ENCODE data around the gene ABCA13. TPM values are rescaled to one million over a fixed set of nuclear protein-coding genes. Genes with fewer than 3 reads are reported as not detected.

Gene ABCA13
- total RNA-seq, 1 donor, result 0.54 TPM

DNA sequence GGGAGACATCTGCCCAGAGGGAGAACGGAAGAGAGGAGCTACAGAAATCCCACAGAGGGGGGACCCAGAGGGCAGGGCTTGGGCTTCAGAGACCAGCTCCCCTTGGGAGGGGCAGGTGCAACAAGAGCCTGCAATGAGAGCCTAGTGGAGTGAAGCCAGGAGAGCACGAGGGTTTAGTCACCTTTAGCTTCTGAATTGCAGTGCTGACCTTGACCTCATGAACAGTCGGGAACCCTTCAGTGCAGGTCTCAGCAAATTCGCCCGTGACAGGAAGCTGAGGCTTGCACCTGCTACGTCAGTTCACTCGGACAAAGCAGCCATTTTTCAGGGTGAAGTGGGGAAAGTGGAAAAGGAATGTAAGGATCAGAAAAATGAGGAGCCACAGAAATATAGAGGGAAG lies 446.2 kb downstream of the ABCA13 start:
- no peak overlapping the region for H3K4me3 ChIP-seq (ENCODE audit: low read depth, low read length)
- no peak for DNase-seq (ENCODE audit: low read depth)
- TF ChIP-seq, protein P1, sequence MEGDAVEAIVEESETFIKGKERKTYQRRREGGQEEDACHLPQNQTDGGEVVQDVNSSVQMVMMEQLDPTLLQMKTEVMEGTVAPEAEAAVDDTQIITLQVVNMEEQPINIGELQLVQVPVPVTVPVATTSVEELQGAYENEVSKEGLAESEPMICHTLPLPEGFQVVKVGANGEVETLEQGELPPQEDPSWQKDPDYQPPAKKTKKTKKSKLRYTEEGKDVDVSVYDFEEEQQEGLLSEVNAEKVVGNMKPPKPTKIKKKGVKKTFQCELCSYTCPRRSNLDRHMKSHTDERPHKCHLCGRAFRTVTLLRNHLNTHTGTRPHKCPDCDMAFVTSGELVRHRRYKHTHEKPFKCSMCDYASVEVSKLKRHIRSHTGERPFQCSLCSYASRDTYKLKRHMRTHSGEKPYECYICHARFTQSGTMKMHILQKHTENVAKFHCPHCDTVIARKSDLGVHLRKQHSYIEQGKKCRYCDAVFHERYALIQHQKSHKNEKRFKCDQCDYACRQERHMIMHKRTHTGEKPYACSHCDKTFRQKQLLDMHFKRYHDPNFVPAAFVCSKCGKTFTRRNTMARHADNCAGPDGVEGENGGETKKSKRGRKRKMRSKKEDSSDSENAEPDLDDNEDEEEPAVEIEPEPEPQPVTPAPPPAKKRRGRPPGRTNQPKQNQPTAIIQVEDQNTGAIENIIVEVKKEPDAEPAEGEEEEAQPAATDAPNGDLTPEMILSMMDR (IDR thresholded peaks at IDR 0.05; ENCODE audit: insufficient read depth, low read length), result no peak

DNA sequence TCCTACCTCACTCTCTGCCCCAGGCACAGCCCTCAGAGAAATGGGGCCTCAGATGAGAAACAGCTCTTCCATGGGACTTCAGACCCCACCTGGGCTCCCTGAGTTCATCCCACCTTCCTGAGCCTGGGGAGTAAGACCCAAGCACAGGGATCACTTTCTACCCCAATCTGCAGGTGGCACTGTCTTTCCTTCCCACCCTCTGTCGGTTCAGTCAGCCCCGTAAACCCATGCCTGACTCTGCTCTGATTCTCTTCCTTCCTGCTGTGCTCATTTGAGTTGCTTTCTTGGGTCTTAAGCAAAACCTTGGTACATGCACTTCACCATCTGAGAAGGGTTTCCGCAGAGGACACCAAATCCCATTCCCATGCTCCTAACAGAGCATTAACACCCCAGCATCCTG lies 446.7 kb downstream of the ABCA13 start:
- TF ChIP-seq, protein P1 (IDR thresholded peaks at IDR 0.05; ENCODE audit: insufficient read depth, low read length), result no peak
- H3K4me3 ChIP-seq (ENCODE audit: low read depth, low read length), result no peak overlapping the region
- DNase-seq (ENCODE audit: low read depth), result no peak

DNA sequence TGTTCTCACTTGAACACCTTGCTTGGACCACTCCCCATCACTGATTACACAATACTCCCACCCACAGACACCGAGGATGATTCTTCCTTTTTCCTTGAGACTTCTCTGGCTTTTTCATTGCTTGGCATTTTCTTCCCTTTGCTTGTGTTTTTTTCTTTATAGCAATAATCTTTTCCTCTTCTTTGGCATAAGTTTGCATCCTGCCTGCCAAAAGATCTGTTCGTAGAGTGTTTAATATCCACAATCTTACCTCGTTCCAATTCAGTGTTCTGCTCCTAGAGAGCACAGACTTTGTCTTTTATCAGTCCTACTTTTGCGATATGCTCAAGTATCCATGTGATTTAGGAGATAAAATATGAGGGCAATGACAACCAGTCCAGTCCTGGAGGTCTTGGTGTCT lies 449.8 kb downstream of the ABCA13 start:
- TF ChIP-seq, protein P1 (IDR thresholded peaks at IDR 0.05; ENCODE audit: insufficient read depth, low read length), result no peak
- no peak for DNase-seq (ENCODE audit: low read depth)
- H3K4me3 ChIP-seq (ENCODE audit: low read depth, low read length), result no peak overlapping the region

DNA sequence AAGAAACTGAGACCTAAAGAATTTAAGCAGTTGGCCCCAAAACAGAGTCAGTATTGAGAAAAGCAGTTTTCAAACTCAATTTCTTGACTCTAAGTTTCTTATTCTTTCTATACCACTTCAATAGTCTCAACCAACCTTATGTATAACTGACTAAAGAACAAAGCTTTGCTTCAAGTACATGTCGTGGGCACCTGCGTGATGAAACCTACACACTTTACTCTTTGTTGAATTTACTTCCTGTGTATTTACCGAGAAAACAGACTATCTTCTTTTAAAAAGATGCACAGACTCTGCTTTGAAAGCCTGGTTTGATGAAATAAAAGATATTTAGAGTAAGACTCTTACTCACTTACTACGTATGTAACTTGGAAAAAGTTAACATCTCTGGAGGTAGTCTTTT lies 455.9 kb downstream of the ABCA13 start:
- DNase-seq (ENCODE audit: low read depth), result no peak
- TF ChIP-seq, protein P1 (IDR thresholded peaks at IDR 0.05; ENCODE audit: insufficient read depth, low read length), result no peak

DNA sequence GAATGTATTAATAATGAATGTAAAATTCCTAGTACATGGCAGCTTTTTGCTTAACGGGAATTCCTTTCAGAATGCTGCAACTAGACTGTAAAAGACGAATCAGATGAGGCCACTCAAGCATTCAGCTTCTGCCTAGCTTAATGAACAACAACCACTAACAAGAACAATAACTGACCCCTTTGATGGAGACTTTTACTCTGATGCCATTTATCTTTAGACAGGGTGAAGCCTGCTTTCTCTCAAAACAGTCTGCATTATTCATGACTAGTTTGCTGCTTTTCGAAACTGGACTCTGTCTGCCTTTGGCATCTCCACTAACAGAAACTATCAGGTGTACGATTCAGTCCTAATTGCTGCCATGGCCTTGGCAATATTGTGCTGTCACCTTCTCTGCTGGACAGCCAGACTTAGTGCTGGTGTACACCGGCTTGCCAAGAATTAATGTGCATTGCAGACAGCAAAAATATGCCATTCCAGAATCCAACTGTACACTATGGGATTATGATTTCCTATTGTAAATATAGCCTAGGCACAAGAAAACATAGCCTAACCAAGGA lies 457.6 kb downstream of the ABCA13 start:
- no peak overlapping the region for H3K4me3 ChIP-seq (ENCODE audit: low read depth, low read length)
- TF ChIP-seq, protein P1 (IDR thresholded peaks at IDR 0.05; ENCODE audit: insufficient read depth, low read length), result no peak
- DNase-seq (ENCODE audit: low read depth), result no peak

More for the DNA sequence above, 455.9 kb downstream of the ABCA13 start:
- no peak overlapping the region for H3K4me3 ChIP-seq (ENCODE audit: low read depth, low read length)

DNA sequence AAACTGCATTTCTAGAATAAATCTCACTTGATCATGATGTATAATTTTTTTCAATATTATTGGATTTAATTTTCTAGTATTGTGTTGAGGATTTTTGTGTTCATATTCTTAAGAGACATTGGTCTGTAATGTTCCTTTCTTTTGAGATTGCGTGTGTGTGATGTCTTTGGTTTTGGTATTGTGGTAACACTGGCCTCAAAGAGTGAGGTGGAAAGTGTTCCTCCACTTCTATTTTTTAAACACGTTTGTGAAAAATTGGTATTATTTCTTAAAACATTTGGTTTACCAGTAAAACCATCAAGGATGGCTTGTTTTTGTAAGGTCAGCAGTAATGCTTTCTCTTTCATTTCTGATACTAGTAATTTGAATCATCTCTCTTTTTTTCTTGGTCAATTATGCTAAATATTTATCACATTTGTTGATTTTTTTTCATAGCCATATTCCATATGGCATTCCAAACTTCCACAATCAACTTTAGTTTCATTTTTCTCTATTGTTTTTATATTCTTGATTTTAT lies 462.9 kb downstream of the ABCA13 start:
- DNase-seq (ENCODE audit: low read depth), result no peak
- TF ChIP-seq, protein P1 (IDR thresholded peaks at IDR 0.05; ENCODE audit: insufficient read depth, low read length), result no peak
- H3K4me3 ChIP-seq (ENCODE audit: low read depth, low read length), result no peak overlapping the region

DNA sequence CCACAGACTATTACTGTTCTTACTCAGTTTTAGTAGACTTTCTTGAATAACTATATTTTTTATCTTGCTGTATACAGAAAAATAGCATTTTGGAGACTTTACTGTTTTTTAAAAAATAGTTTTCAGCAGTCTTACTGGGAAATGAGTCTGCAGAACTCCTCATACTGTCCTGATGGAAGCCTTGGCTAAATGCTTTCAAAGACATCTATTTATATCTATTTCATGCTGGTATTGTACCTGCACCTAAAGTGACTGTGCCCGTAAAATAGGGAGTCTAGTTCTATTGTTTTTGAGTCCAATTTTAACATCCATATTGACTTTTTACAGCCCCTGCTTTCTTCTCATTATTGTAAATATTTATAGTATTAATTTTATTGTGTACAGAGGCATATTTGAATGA lies 464.5 kb downstream of the ABCA13 start:
- no peak for DNase-seq (ENCODE audit: low read depth)
- H3K4me3 ChIP-seq (ENCODE audit: low read depth, low read length), result no peak overlapping the region
- TF ChIP-seq, protein P1 (IDR thresholded peaks at IDR 0.05; ENCODE audit: insufficient read depth, low read length), result no peak
